CD14-positive monocyte (primary cell): ENCODE data around the gene GEMIN7. TPM values are rescaled to one million over a fixed set of nuclear protein-coding genes. Genes with fewer than 3 reads are reported as not detected.

Experiments
- DNase-seq, 3 donors: peaks; one replicate each; pipeline ENCODE4 v3.0.0-alpha.2; 2011 to 2022
- H2AFZ ChIP-seq: 2 replicates; pipeline ENCODE4 v1.6.0; 2012; ENCODE audit warnings: mild to moderate bottlenecking, low read depth, low read length, inconsistent platforms; ENCODE audit not compliant: insufficient read depth, poor library complexity, severe bottlenecking
- H3K27ac ChIP-seq, 2 donors: 1 replicate in 1 of 2; 2 replicates in 1 of 2; pipeline ENCODE4 v1.5.1; 2012 to 2013; ENCODE audit warnings: low read length in 2 of 2, control low read depth in 1 of 2, inconsistent platforms in 1 of 2, low read depth in 1 of 2, mild to moderate bottlenecking in 1 of 2
- H3K27me3 ChIP-seq, 2 donors: one replicate each; pipeline versions ENCODE4 v1.6.0 to v1.6.1; 2011 to 2013; ENCODE audit warnings: low read length in 2 of 2; ENCODE audit not compliant: control insufficient read depth in 2 of 2, insufficient read depth in 2 of 2
- H3K36me3 ChIP-seq, 2 donors: replicated peaks in 1 of 2; 1 replicate in 1 of 2; 2 replicates in 1 of 2; pipeline versions ENCODE4 v1.5.1 to v1.6.1; 2012 to 2013; ENCODE audit warnings: low read length in 2 of 2, control low read depth in 1 of 2, inconsistent platforms in 1 of 2, mild to moderate bottlenecking in 1 of 2; ENCODE audit not compliant: insufficient read depth in 2 of 2, control insufficient read depth in 1 of 2
- H3K4me1 ChIP-seq, 2 donors: 1 replicate in 1 of 2; 2 replicates in 1 of 2; pipeline versions ENCODE4 v1.5.1 to v1.6.1; 2012 to 2013; ENCODE audit warnings: low read length in 2 of 2, control low read depth in 1 of 2, inconsistent platforms in 1 of 2, mild to moderate bottlenecking in 1 of 2, moderate library complexity in 1 of 2; ENCODE audit not compliant: insufficient read depth in 2 of 2, control insufficient read depth in 1 of 2
- H3K4me2 ChIP-seq: replicated peaks from 2 replicates; pipeline ENCODE3; 2012; ENCODE audit warnings: low read length, moderate library complexity, mild to moderate bottlenecking; ENCODE audit not compliant: poor library complexity, severe bottlenecking; ENCODE audit errors: extremely low read depth
- H3K4me3 ChIP-seq, 3 experiments: fragments of 200-600 bp in 1 of 3; sonication (generic) in 1 of 3; replicated peaks in 1 of 3; 1 replicate in 2 of 3; 2 replicates in 1 of 3; pipeline ENCODE4 v1.5.1; 2011 to 2013; ENCODE audit warnings: low read length in 3 of 3, mild to moderate bottlenecking in 3 of 3, control low read depth in 2 of 3, low read depth in 2 of 3, inconsistent platforms in 1 of 3, moderate library complexity in 1 of 3
- H3K79me2 ChIP-seq: 2 replicates; pipeline ENCODE4 v1.6.0; 2012; ENCODE audit warnings: mild to moderate bottlenecking, control low read depth, inconsistent platforms, low read length, moderate library complexity; ENCODE audit not compliant: insufficient read depth
- H3K9ac ChIP-seq: 2 replicates; pipeline ENCODE4 v1.6.0; 2017; ENCODE audit warnings: low read length, mild to moderate bottlenecking; ENCODE audit not compliant: insufficient read depth, poor library complexity, severe bottlenecking
- H3K9me3 ChIP-seq, 2 donors: replicated peaks in 1 of 2; 1 replicate in 1 of 2; 2 replicates in 1 of 2; pipeline versions ENCODE4 v1.5.1 to v1.6.1; 2012 to 2013; ENCODE audit warnings: low read length in 2 of 2, control low read depth in 1 of 2; ENCODE audit not compliant: control insufficient read depth in 1 of 2, insufficient read depth in 1 of 2
- H4K20me1 ChIP-seq: 2 replicates; pipeline ENCODE4 v1.6.0; 2012; ENCODE audit warnings: mild to moderate bottlenecking, low read length, control low read depth, moderate library complexity; ENCODE audit not compliant: insufficient read depth
- H3K27ac Mint-ChIP-seq, 7 donors: one replicate each; pipeline ENCODE4 v1.8.0; 2020; ENCODE audit warnings: mild to moderate bottlenecking in 7 of 7, mixed read lengths in 7 of 7, moderate library complexity in 6 of 7, inconsistent platforms in 2 of 7
- H3K27me3 Mint-ChIP-seq, 3 donors: one replicate each; pipeline ENCODE4 v1.8.0; 2021 to 2022; ENCODE audit warnings: low read depth in 3 of 3, mild to moderate bottlenecking in 3 of 3, mixed read lengths in 3 of 3, moderate library complexity in 3 of 3, inconsistent platforms in 1 of 3
- H3K36me3 Mint-ChIP-seq, 2 donors: one replicate each; pipeline ENCODE4 v1.8.0; 2020; ENCODE audit warnings: mixed read lengths in 2 of 2, inconsistent platforms in 1 of 2, mild to moderate bottlenecking in 1 of 2
- H3K4me1 Mint-ChIP-seq: one replicate; pipeline ENCODE4 v1.8.0; 2020; ENCODE audit warnings: mild to moderate bottlenecking, mixed read lengths
- H3K4me3 Mint-ChIP-seq, 2 donors: one replicate each; pipeline ENCODE4 v1.8.0; 2020; ENCODE audit warnings: mild to moderate bottlenecking in 2 of 2, mixed read lengths in 2 of 2, moderate library complexity in 1 of 2
- H3K9me3 Mint-ChIP-seq, 7 donors: one replicate each; pipeline ENCODE4 v1.8.0; 2020 to 2022; ENCODE audit warnings: mixed read lengths in 7 of 7, mild to moderate bottlenecking in 6 of 7, moderate library complexity in 6 of 7, inconsistent platforms in 2 of 7
- WGBS: methylation state at CpG from one replicate; pipeline ENCODE4 v1.1.5; 2013; ENCODE audit warnings: missing lambda C conversion rate; ENCODE audit not compliant: insufficient coverage; 5-methylcytosine and 5-hydroxymethylcytosine counted together
- intact Hi-C, 2 donors: fragments of 100-400 bp; cut with micrococcal nuclease; formaldehyde crosslinking; loops; one replicate each; pipeline versions ENCODE4 v1.15.0 to v1.15.1; 2023
- polyA plus RNA-seq, 3 donors: library from polyadenylated mRNA; depleted of rRNA in 1 of 3; unstranded in 2 of 3; stranded (reverse) in 1 of 3; fragments of 300-500 nt in 2 of 3; fragments of >200 nt in 1 of 3; fragmentation: Illumina TruSeq in 2 of 3; gene quantifications; 1 replicate in 2 of 3; 2 replicates in 1 of 3; pipeline ENCODE4 v1.2.3, GENCODE V29; 2012 to 2021
- TF ChIP-seq, protein P1 (sequence below): fragments of 200-600 bp; IDR thresholded peaks from one replicate; pipeline ENCODE4 v1.8.0; 2022; ENCODE audit warnings: antibody characterized with exemption, mild to moderate bottlenecking

GEMIN7 gene
- polyA plus RNA-seq, 3 donors: 67.6 to 83.4 (median 78.4) TPM

GRCh38 chr19:45071969-45072790, 6.9 kb upstream of the GEMIN7 start:
- no peak for DNase-seq
- H3K4me3 ChIP-seq: no peak overlapping the region
- H3K27me3 ChIP-seq: no peaks in the 10 kb centered on the region
- H3K79me2 ChIP-seq: peaks cover 51% of the 10 kb centered on the region
- no peak overlapping the region for H3K27ac ChIP-seq
- no peak overlapping the region for H2AFZ ChIP-seq
- intact Hi-C loops: no loop called here
- no peaks in the 10 kb centered on the region for H3K27me3 Mint-ChIP-seq
- peaks cover 26% of the 10 kb centered on the region for H3K4me1 Mint-ChIP-seq
- peaks cover 0 to 3% (median 0%) of the 10 kb centered on the region in 7 donors for H3K9me3 Mint-ChIP-seq
- peaks cover 24 to 29% of the 10 kb centered on the region in 2 donors for H3K4me1 ChIP-seq
- H3K27ac Mint-ChIP-seq: peak overlapping the region in 2 of 7 donors; percentile 68 to 76
- H4K20me1 ChIP-seq: peaks cover 84% of the 10 kb centered on the region
- no peak overlapping the region for H3K4me2 ChIP-seq
- WGBS: 96% methylated on average over 24 of the region's 34 CpGs
- H3K9ac ChIP-seq: no peak overlapping the region
- peaks cover 55% of the 10 kb centered on the region in 2 donors for H3K36me3 ChIP-seq
- H3K36me3 Mint-ChIP-seq: peaks cover 40 to 58% of the 10 kb centered on the region in 2 donors
- no peak overlapping the region for H3K4me3 Mint-ChIP-seq
- no peaks in the 10 kb centered on the region for H3K9me3 ChIP-seq
- TF ChIP-seq, protein P1, sequence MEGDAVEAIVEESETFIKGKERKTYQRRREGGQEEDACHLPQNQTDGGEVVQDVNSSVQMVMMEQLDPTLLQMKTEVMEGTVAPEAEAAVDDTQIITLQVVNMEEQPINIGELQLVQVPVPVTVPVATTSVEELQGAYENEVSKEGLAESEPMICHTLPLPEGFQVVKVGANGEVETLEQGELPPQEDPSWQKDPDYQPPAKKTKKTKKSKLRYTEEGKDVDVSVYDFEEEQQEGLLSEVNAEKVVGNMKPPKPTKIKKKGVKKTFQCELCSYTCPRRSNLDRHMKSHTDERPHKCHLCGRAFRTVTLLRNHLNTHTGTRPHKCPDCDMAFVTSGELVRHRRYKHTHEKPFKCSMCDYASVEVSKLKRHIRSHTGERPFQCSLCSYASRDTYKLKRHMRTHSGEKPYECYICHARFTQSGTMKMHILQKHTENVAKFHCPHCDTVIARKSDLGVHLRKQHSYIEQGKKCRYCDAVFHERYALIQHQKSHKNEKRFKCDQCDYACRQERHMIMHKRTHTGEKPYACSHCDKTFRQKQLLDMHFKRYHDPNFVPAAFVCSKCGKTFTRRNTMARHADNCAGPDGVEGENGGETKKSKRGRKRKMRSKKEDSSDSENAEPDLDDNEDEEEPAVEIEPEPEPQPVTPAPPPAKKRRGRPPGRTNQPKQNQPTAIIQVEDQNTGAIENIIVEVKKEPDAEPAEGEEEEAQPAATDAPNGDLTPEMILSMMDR: no peak

- Mint-ChIP-seq H3K4me1 (peaks cover 40% of the 10 kb centered on the region), H3K27ac (peak overlapping the region; percentile 80 to 95 (median 87)), H3K36me3 (peaks cover 23 to 37% of the 10 kb centered on the region in 2 donors), H3K9me3 (no peaks in the 10 kb centered on the region), H3K4me3 (peak overlapping the region; percentile 66 to 77), H3K27me3 (no peaks in the 10 kb centered on the region)
- Histone ChIP-seq H3K4me3 (peak overlapping the region; percentile 10 to 91 (median 42)), H3K9ac (peak overlapping the region; percentile 68), H3K4me1 (peaks cover 39 to 52% of the 10 kb centered on the region in 2 donors), H3K79me2 (peaks cover 74% of the 10 kb centered on the region), H4K20me1 (peaks cover 81% of the 10 kb centered on the region), H3K9me3 (no peaks in the 10 kb centered on the region), H3K36me3 (peaks cover 29 to 32% of the 10 kb centered on the region in 2 donors), H3K27ac (peak overlapping the region; percentile 84 to 85), H3K4me2 (peak overlapping the region; percentile 80), H2AFZ (peak overlapping the region; percentile 74), H3K27me3 (no peaks in the 10 kb centered on the region)
- 64% methylated on average over 6 of the region's 11 CpGs for WGBS
- TF ChIP-seq, protein P1: no peak
- DNase-seq: peak in 2 of 3 donors; percentile 51 to 83
- intact Hi-C loops: loop anchor here in 1 of 2 donors (1.0 to 5.0 kb wide), 2 partner anchors 16 to 102 kb away; partner anchors contain the start of genes BLOC1S3 and TRAPPC6A
These were observed 4.2 kb upstream of the GEMIN7 start for GRCh38 chr19:45074744-45075300.
